Measurements from ENCODE around the gene ANK3.

- TF ChIP-seq POLR2A (IDR thresholded peaks at IDR 0.05) (no peak), CTCF (IDR thresholded peaks at IDR 0.05) (no peak)
These were observed 412.2 kb downstream of the ANK3 start for GRCh38 chr10:59977486-59977885.
